Skeletal muscle satellite cell (primary cell): Measurements from ENCODE around the gene ABCC3.

Experiments used
- H3K27me3 ChIP-seq: 2 replicates; pipeline ENCODE4 v1.7.0; 2013; ENCODE audit warnings: low read length; ENCODE audit not compliant: control insufficient read depth, insufficient read depth
- H3K36me3 ChIP-seq: 2 replicates; pipeline ENCODE4 v1.7.0; 2013; ENCODE audit warnings: mild to moderate bottlenecking, control low read depth, low read length; ENCODE audit not compliant: insufficient read depth
- H3K4me1 ChIP-seq: 2 replicates; pipeline ENCODE4 v1.7.0; 2013; ENCODE audit warnings: low read length; ENCODE audit not compliant: control insufficient read depth, insufficient read depth
- H3K4me2 ChIP-seq: 2 replicates; pipeline ENCODE4 v1.7.0; 2013; ENCODE audit warnings: mild to moderate bottlenecking, low read length
- H3K4me3 ChIP-seq: 2 replicates; pipeline ENCODE4 v1.7.0; 2013; ENCODE audit warnings: low read length
- H3K9ac ChIP-seq: 2 replicates; pipeline ENCODE4 v1.7.0; 2013; ENCODE audit warnings: mild to moderate bottlenecking, low read depth, low read length, moderate library complexity
- H3K9me3 ChIP-seq: replicated peaks from 2 replicates; pipeline ENCODE4 v1.7.0; 2013; ENCODE audit warnings: mild to moderate bottlenecking, control low read depth, low read length

Gene ABCC3

GRCh38 chr17:50665838-50666237, 31.2 kb downstream of the ABCC3 start:
- Histone ChIP-seq H3K4me3 (no peak overlapping the region), H3K27me3 (no peaks in the 10 kb centered on the region), H3K9ac (no peak overlapping the region), H3K36me3 (peaks cover 30% of the 10 kb centered on the region), H3K4me2 (no peak overlapping the region), H3K4me1 (peaks cover 46% of the 10 kb centered on the region), H3K9me3 (no peaks in the 10 kb centered on the region)

GRCh38 chr17:50666316-50666715, 31.6 kb downstream of the ABCC3 start:
- H3K9ac ChIP-seq = no peak overlapping the region
- H3K4me1 ChIP-seq = peaks cover 45% of the 10 kb centered on the region
- peaks cover 25% of the 10 kb centered on the region for H3K36me3 ChIP-seq
- no peak overlapping the region for H3K4me2 ChIP-seq
- H3K4me3 ChIP-seq = no peak overlapping the region
- no peaks in the 10 kb centered on the region for H3K27me3 ChIP-seq
- no peaks in the 10 kb centered on the region for H3K9me3 ChIP-seq

GRCh38 chr17:50667259-50668024, 32.8 kb downstream of the ABCC3 start:
- H3K4me1 ChIP-seq = peaks cover 39% of the 10 kb centered on the region
- no peaks in the 10 kb centered on the region for H3K9me3 ChIP-seq

GRCh38 chr17:50668025-50668837, 33.5 kb downstream of the ABCC3 start:
- H3K27me3 ChIP-seq = no peaks in the 10 kb centered on the region
- H3K36me3 ChIP-seq = peaks cover 33% of the 10 kb centered on the region
- H3K4me1 ChIP-seq = peaks cover 38% of the 10 kb centered on the region
- no peak overlapping the region for H3K4me3 ChIP-seq
- peak overlapping the region; percentile 37 for H3K4me2 ChIP-seq
- no peak overlapping the region for H3K9ac ChIP-seq
- H3K9me3 ChIP-seq = no peaks in the 10 kb centered on the region

More at GRCh38 chr17:50667259-50668024, 32.8 kb downstream of the ABCC3 start:
- H3K36me3 ChIP-seq = peaks cover 29% of the 10 kb centered on the region
- no peak overlapping the region for H3K9ac ChIP-seq
- H3K27me3 ChIP-seq = no peaks in the 10 kb centered on the region
- no peak overlapping the region for H3K4me3 ChIP-seq
- no peak overlapping the region for H3K4me2 ChIP-seq

GRCh38 chr17:50668838-50669581, 34.3 kb downstream of the ABCC3 start:
- no peaks in the 10 kb centered on the region for H3K9me3 ChIP-seq
- H3K4me3 ChIP-seq = no peak overlapping the region
- peaks cover 27% of the 10 kb centered on the region for H3K36me3 ChIP-seq
- H3K4me2 ChIP-seq = no peak overlapping the region
- H3K9ac ChIP-seq = no peak overlapping the region
- H3K4me1 ChIP-seq = peaks cover 41% of the 10 kb centered on the region
- no peaks in the 10 kb centered on the region for H3K27me3 ChIP-seq

GRCh38 chr17:50672071-50672470, 37.4 kb downstream of the ABCC3 start:
- Histone ChIP-seq H3K4me1 (peaks cover 41% of the 10 kb centered on the region), H3K9me3 (no peaks in the 10 kb centered on the region), H3K36me3 (peaks cover 39% of the 10 kb centered on the region), H3K4me2 (no peak overlapping the region), H3K9ac (no peak overlapping the region), H3K27me3 (no peaks in the 10 kb centered on the region), H3K4me3 (no peak overlapping the region)

- no peak overlapping the region for H3K4me3 ChIP-seq
Measured at GRCh38 chr17:50672831-50673551, 38.3 kb downstream of the ABCC3 start.

DNA sequence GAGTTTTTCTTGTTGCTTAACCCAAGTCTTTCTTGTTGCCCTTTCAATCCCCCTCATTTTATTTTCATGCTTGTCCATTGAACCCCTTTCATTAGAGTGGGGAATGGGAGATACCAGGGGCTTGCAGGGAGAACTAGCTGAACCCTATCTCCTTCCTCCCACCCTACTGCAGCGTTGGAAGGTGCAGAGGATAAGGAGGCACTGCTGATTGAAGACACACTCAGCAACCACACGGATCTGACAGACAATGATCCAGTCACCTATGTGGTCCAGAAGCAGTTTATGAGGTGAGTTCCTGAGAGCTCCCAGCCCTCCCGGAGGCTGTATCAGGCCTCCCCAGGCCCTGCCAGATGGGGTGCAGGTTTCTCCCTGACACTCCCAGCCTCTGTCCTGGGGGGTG, 40.5 kb downstream of the ABCC3 start:
- Histone ChIP-seq H3K4me3 (no peak overlapping the region), H3K36me3 (peaks cover 52% of the 10 kb centered on the region), H3K27me3 (no peaks in the 10 kb centered on the region), H3K4me1 (peaks cover 23% of the 10 kb centered on the region), H3K4me2 (no peak overlapping the region), H3K9me3 (no peaks in the 10 kb centered on the region), H3K9ac (no peak overlapping the region)

More at GRCh38 chr17:50672831-50673551, 38.3 kb downstream of the ABCC3 start:
- Histone ChIP-seq H3K27me3 (no peaks in the 10 kb centered on the region), H3K9ac (no peak overlapping the region), H3K9me3 (no peaks in the 10 kb centered on the region), H3K36me3 (peaks cover 40% of the 10 kb centered on the region), H3K4me2 (no peak overlapping the region), H3K4me1 (peaks cover 33% of the 10 kb centered on the region)

GRCh38 chr17:50675627-50676026, 40.9 kb downstream of the ABCC3 start:
- peaks cover 52% of the 10 kb centered on the region for H3K36me3 ChIP-seq
- H3K4me2 ChIP-seq = no peak overlapping the region
- H3K9ac ChIP-seq = no peak overlapping the region
- peaks cover 23% of the 10 kb centered on the region for H3K4me1 ChIP-seq
- H3K27me3 ChIP-seq = no peaks in the 10 kb centered on the region
- H3K4me3 ChIP-seq = no peak overlapping the region
- no peaks in the 10 kb centered on the region for H3K9me3 ChIP-seq

GRCh38 chr17:50676065-50676975, 41.6 kb downstream of the ABCC3 start:
- H3K27me3 ChIP-seq = no peaks in the 10 kb centered on the region
- no peaks in the 10 kb centered on the region for H3K9me3 ChIP-seq
- peaks cover 23% of the 10 kb centered on the region for H3K4me1 ChIP-seq
- H3K4me3 ChIP-seq = no peak overlapping the region
- H3K4me2 ChIP-seq = no peak overlapping the region
- no peak overlapping the region for H3K9ac ChIP-seq
- H3K36me3 ChIP-seq = peaks cover 52% of the 10 kb centered on the region
